Measurements from ENCODE around the gene HHAT. TPM values are rescaled to one million over a fixed set of nuclear protein-coding genes. Genes with fewer than 3 reads are reported as not detected.

HHAT gene
- total and polyA plus RNA-seq, 2 of the 13 experiments (the other 11 are each of a cell fraction or from before 2014, with no cell fraction given) = 2.6 to 4.9 TPM

- Histone ChIP-seq H3K36me3 (replicated peaks in 1 of 2; ENCODE audit: control insufficient read depth in 1 of 2, insufficient read depth in 2 of 2, low read length in 2 of 2) (no peaks in the 10 kb centered on the region), H3K27me3 (ENCODE audit: control insufficient read depth in 1 of 2, insufficient read depth in 2 of 2, low read length in 2 of 2) (no peaks in the 10 kb centered on the region; a peak in 1 of 5 replicates), H3K4me3 (replicated peaks in 1 of 3; ENCODE audit: insufficient read depth in 1 of 3, low read depth in 2 of 3, low read length in 3 of 3) (no peak overlapping the region), H2AFZ (ENCODE audit: low read length) (no peak overlapping the region), H3K27ac (ENCODE audit: extremely low read length, insufficient read depth, low read length) (no peak overlapping the region), H4K20me1 (ENCODE audit: insufficient read depth, low read length) (no peaks in the 10 kb centered on the region), H3K4me2 (ENCODE audit: low read depth, low read length) (no peak overlapping the region), H3K9ac (ENCODE audit: insufficient read depth, low read depth, low read length) (no peak overlapping the region), H3K4me1 (ENCODE audit: insufficient read depth, low read length) (peaks cover 24% of the 10 kb centered on the region), H3K9me3 (ENCODE audit: low read length) (no peaks in the 10 kb centered on the region), H3K79me2 (ENCODE audit: insufficient read depth, low read length) (no peaks in the 10 kb centered on the region)
- 81% methylated on average over 3 of the region's 3 CpGs for WGBS (ENCODE audit: low lambda C conversion rate)
- FAIRE-seq (no peak), ATAC-seq (no peak), DNase-seq (ENCODE audit: low spot score) (no peak)
- CTCF ChIA-PET (ENCODE audit: low intra/inter-chr PET ratio, low total read pairs) = interaction anchor here (1.3 kb wide), 1 partner anchor 42 kb away, joined by 3 read pairs; no protein-coding TSS in a partner anchor
- in situ Hi-C loops (cut with HindIII; ENCODE audit: extremely low pct_ligation_motif_present, low pct_unique_long_range_greater_than_20kb) (no loop called here), intact Hi-C loops (cut with micrococcal nuclease; ENCODE audit: unreplicated experiment) (no loop called here)
- BruUV-seq (replicated peaks) = no TSS peak
- POLR2A ChIA-PET = no interaction called here
- TF ChIP-seq GLMP (CRISPR knock-in tag; IDR thresholded peaks at IDR 0.05; ENCODE audit: borderline replicate concordance) (no peak), CBX2 (IDR thresholded peaks at IDR 0.05; ENCODE audit: low read depth, low read length) (no peak), CBX2 (CRISPR knock-in tag; IDR thresholded peaks at IDR 0.05; ENCODE audit: low read depth) (no peak), ZNF407 (CRISPR knock-in tag; IDR thresholded peaks at IDR 0.05; ENCODE audit: not compliant biosample characterization) (no peak), ZNF761 (CRISPR knock-in tag; conservative IDR thresholded peaks at IDR 0.05) (no peak)
- TF ChIP-seq, protein P1, sequence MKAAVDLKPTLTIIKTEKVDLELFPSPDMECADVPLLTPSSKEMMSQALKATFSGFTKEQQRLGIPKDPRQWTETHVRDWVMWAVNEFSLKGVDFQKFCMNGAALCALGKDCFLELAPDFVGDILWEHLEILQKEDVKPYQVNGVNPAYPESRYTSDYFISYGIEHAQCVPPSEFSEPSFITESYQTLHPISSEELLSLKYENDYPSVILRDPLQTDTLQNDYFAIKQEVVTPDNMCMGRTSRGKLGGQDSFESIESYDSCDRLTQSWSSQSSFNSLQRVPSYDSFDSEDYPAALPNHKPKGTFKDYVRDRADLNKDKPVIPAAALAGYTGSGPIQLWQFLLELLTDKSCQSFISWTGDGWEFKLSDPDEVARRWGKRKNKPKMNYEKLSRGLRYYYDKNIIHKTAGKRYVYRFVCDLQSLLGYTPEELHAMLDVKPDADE (CRISPR knock-in tag; IDR thresholded peaks at IDR 0.05) = no peak
Measured at GRCh38 chr1:210358626-210359025, 29.9 kb downstream of the HHAT start.
